MCF 10A (cell line): ENCODE measurements around the gene NEU2. TPM values are rescaled to one million over a fixed set of nuclear protein-coding genes. Genes with fewer than 3 reads are reported as not detected.
A peak's percentile ranks its signal among the peaks of the same experiment; 100 is the strongest.
"Not testable (repeated sequence)": the region's sequence is repeated elsewhere in the genome, so short reads cannot be mapped to it uniquely, and the experiment has no call there.

ENCODE experiments used
- BruUV-seq: library from RNA; stranded (reverse); fragments of 400-500 nt; replicated peaks from 2 replicates; lab custom pipeline; 2021; lab: Mats Ljungman, UMichigan
- CTCF ChIA-PET: fragments of 300-600 bp; sonication (Branson Sonifier 250); formaldehyde crosslinking; extraction: SDS; loops from one replicate; lab custom pipeline; 2021; ENCODE audit warnings: antibody characterized with exemption, inconsistent platforms; lab: Yijun Ruan, JAX
- POLR2A ChIA-PET: fragments of 300-600, 350-650 bp; sonication (Branson Sonifier 250); formaldehyde crosslinking; extraction: SDS; loops from one replicate; lab custom pipeline; 2020; ENCODE audit warnings: antibody characterized with exemption, inconsistent platforms; lab: Yijun Ruan, JAX
- DNase-seq: peaks from one replicate; pipeline ENCODE4 v3.0.0-alpha.2; 2018; ENCODE audit not compliant: unreplicated experiment
- H3K27ac Mint-ChIP-seq: one replicate; pipeline ENCODE4 v1.8.0; 2022; ENCODE audit warnings: mild to moderate bottlenecking, low read depth, mixed read lengths; ENCODE audit not compliant: unreplicated experiment
- H3K27me3 Mint-ChIP-seq: one replicate; pipeline ENCODE4 v1.8.0; 2022; ENCODE audit warnings: mixed read lengths; ENCODE audit not compliant: insufficient read depth, unreplicated experiment
- H3K36me3 Mint-ChIP-seq: one replicate; pipeline ENCODE4 v1.8.0; 2022; ENCODE audit warnings: mild to moderate bottlenecking, moderate library complexity, mixed read lengths; ENCODE audit not compliant: insufficient read depth, unreplicated experiment
- H3K4me1 Mint-ChIP-seq: one replicate; pipeline ENCODE4 v1.8.0; 2022; ENCODE audit warnings: mixed read lengths; ENCODE audit not compliant: insufficient read depth, unreplicated experiment
- H3K4me3 Mint-ChIP-seq: one replicate; pipeline ENCODE4 v1.8.0; 2022; ENCODE audit warnings: mild to moderate bottlenecking, moderate library complexity, mixed read lengths; ENCODE audit not compliant: unreplicated experiment
- H3K9me3 Mint-ChIP-seq: one replicate; pipeline ENCODE4 v1.8.0; 2022; ENCODE audit warnings: mixed read lengths; ENCODE audit not compliant: unreplicated experiment
- CTCF ChIP-seq: fragments of 200-600 bp; IDR thresholded peaks from one replicate; pipeline ENCODE4 v1.8.0; 2022; ENCODE audit warnings: antibody characterized with exemption, mild to moderate bottlenecking; ENCODE audit not compliant: unreplicated experiment
- intact Hi-C: fragments of 100-400 bp; cut with micrococcal nuclease; formaldehyde crosslinking; loops from 2 replicates; pipeline ENCODE4 v1.14.1; 2022
- total RNA-seq: library from RNA; stranded (reverse); gene quantifications from 2 replicates; pipeline ENCODE4 v1.2.3, GENCODE V29; 2022

Gene NEU2
- total RNA-seq, 1 experiment from 2014 or later: not detected

GRCh38 chr2:233048569-233049193, 16.2 kb downstream of the NEU2 start:
- no peak for TF ChIP-seq CTCF
- ChIA-PET POLR2A (interaction anchor here (0.6 to 1.1 kb wide), 4 partner anchors 10 to 90 kb away, joined by 3 to 4 read pairs (median 3); partner anchors contain the start of gene NEU2), CTCF (interaction anchor here (0.7 to 1.4 kb wide), 2 partner anchors 202 to 217 kb away, joined by 3 read pairs; partner anchors contain the start of gene ATG16L1)
- Mint-ChIP-seq H3K9me3 (no peaks in the 10 kb centered on the region), H3K4me3 (no peak overlapping the region), H3K27ac (peak overlapping the region; percentile 68), H3K4me1 (peaks cover 41% of the 10 kb centered on the region), H3K36me3 (peaks cover 6% of the 10 kb centered on the region), H3K27me3 (no peaks in the 10 kb centered on the region)
- no peak for DNase-seq
- no TSS peak for BruUV-seq
- intact Hi-C loops: no loop called here

- CTCF ChIA-PET: interaction anchor here (0.7 to 1.4 kb wide), 4 partner anchors 158 to 216 kb away, joined by 3 read pairs; partner anchors contain the start of gene ATG16L1
- Mint-ChIP-seq H3K27me3 (no peaks in the 10 kb centered on the region), H3K4me3 (no peak overlapping the region), H3K36me3 (peaks cover 6% of the 10 kb centered on the region), H3K27ac (peak overlapping the region; percentile 68), H3K9me3 (no peaks in the 10 kb centered on the region), H3K4me1 (peaks cover 42% of the 10 kb centered on the region)
- DNase-seq: peak; percentile 94
- intact Hi-C loops: no loop called here
- TF ChIP-seq CTCF: no peak
- POLR2A ChIA-PET: interaction anchor here (1.0 to 1.1 kb wide), 3 partner anchors 10 to 90 kb away, joined by 3 to 4 read pairs (median 3); partner anchors contain the start of gene NEU2
- BruUV-seq: no TSS peak
Observed at GRCh38 chr2:233049194-233049761, 16.8 kb downstream of the NEU2 start.

- BruUV-seq: no TSS peak
- Mint-ChIP-seq H3K27ac (peak overlapping the region; percentile 94), H3K4me1 (peaks cover 48% of the 10 kb centered on the region), H3K9me3 (no peaks in the 10 kb centered on the region), H3K27me3 (no peaks in the 10 kb centered on the region), H3K4me3 (peak overlapping the region; percentile 52), H3K36me3 (peaks cover 6% of the 10 kb centered on the region)
- CTCF ChIA-PET: interaction anchor here (0.6 to 1.4 kb wide), 3 partner anchors 26 to 335 kb away, joined by 3 to 4 read pairs (median 3); no protein-coding TSS in a partner anchor
- no peak for TF ChIP-seq CTCF
- DNase-seq: peak; percentile 98
- POLR2A ChIA-PET: interaction anchor here (0.7 to 1.0 kb wide), 5 partner anchors 15 to 218 kb away, joined by 3 to 4 read pairs (median 3); no protein-coding TSS in a partner anchor
- intact Hi-C loops: loop anchor here (2.0 to 5.0 kb wide), 3 partner anchors 71 to 201 kb away; partner anchors contain the start of gene ATG16L1
Observed at GRCh38 chr2:233051241-233052149, 19.0 kb downstream of the NEU2 start.

GRCh38 chr2:233052517-233052916, 20.0 kb downstream of the NEU2 start:
- not testable (repeated sequence) for BruUV-seq, H3K9me3 Mint-ChIP-seq, H3K36me3 Mint-ChIP-seq, H3K4me3 Mint-ChIP-seq, DNase-seq, H3K27me3 Mint-ChIP-seq
- CTCF ChIA-PET: interaction anchor here (0.7 to 1.4 kb wide), 4 partner anchors 63 to 199 kb away, joined by 3 to 6 read pairs (median 5); partner anchors contain the start of gene ATG16L1
- intact Hi-C loops: loop anchor here (2.0 to 5.0 kb wide), 3 partner anchors 72 to 200 kb away; partner anchors contain the start of gene ATG16L1
- POLR2A ChIA-PET: interaction anchor here (0.9 to 1.5 kb wide), 3 partner anchors 14 to 65 kb away, joined by 3 to 4 read pairs (median 4); no protein-coding TSS in a partner anchor
- Mint-ChIP-seq H3K27ac (peak overlapping the region; percentile 94), H3K4me1 (peaks cover 48% of the 10 kb centered on the region)
